Left hindlimb (tissue), 1 donor: ENCODE results near the gene C1orf53.
"Not testable (repeated sequence)": the region's sequence is repeated elsewhere in the genome, so short reads cannot be mapped to it uniquely, and the experiment has no call there.

Experiments
- DNase-seq: peaks from one replicate; pipeline ENCODE4 v3.0.0-alpha.2; 2018

Gene C1orf53

GRCh38 chr1:197902454-197903195, at the start of gene C1orf53:
Gene C1orf53 (plus strand): TSS chr1:197902630. CDS start chr1:197902650, 20 bp downstream.
- DNase-seq, result peak; percentile 93

- DNase-seq, result not testable (repeated sequence)
Observed at GRCh38 chr1:197855751-197856150, 46.7 kb upstream of the C1orf53 start.

- no peak for DNase-seq
Observed at GRCh38 chr1:197857477-197857876, 45.0 kb upstream of the C1orf53 start.

- DNase-seq, result no peak
Observed at GRCh38 chr1:197859024-197859423, 43.4 kb upstream of the C1orf53 start.

- DNase-seq, result no peak
Observed at GRCh38 chr1:197862221-197862620, 40.2 kb upstream of the C1orf53 start.

GRCh38 chr1:197862671-197863070, 39.8 kb upstream of the C1orf53 start:
- no peak for DNase-seq

- no peak for DNase-seq
Observed at GRCh38 chr1:197865809-197866208, 36.6 kb upstream of the C1orf53 start.

- DNase-seq, result no peak
Observed at GRCh38 chr1:197868751-197869489, 33.5 kb upstream of the C1orf53 start.

- DNase-seq, result no peak
Observed at GRCh38 chr1:197869490-197870077, 32.8 kb upstream of the C1orf53 start.

GRCh38 chr1:197876894-197877293, 25.5 kb upstream of the C1orf53 start:
- DNase-seq, result no peak

GRCh38 chr1:197880385-197880784, 22.0 kb upstream of the C1orf53 start:
- DNase-seq, result not testable (repeated sequence)

- not testable (repeated sequence) for DNase-seq
Observed at GRCh38 chr1:197882241-197882640, 20.2 kb upstream of the C1orf53 start.

GRCh38 chr1:197884173-197884572, 18.3 kb upstream of the C1orf53 start:
- no peak for DNase-seq

GRCh38 chr1:197890936-197891335, 11.5 kb upstream of the C1orf53 start:
- no peak for DNase-seq

- DNase-seq, result no peak
Observed at GRCh38 chr1:197892684-197893083, 9.7 kb upstream of the C1orf53 start.

- no peak for DNase-seq
Observed at GRCh38 chr1:197896301-197896700, 6.1 kb upstream of the C1orf53 start.

GRCh38 chr1:197899037-197899436, 3.4 kb upstream of the C1orf53 start:
- DNase-seq, result no peak

- DNase-seq, result no peak
Observed at GRCh38 chr1:197902131-197902453, 338 bp upstream of the C1orf53 start.

GRCh38 chr1:197903196-197903514, 725 bp downstream of the C1orf53 start:
- no peak for DNase-seq

- no peak for DNase-seq
Observed at GRCh38 chr1:197904126-197904787, 1.8 kb downstream of the C1orf53 start.

GRCh38 chr1:197905699-197906351, 3.4 kb downstream of the C1orf53 start:
- no peak for DNase-seq

GRCh38 chr1:197907846-197908616, 5.6 kb downstream of the C1orf53 start:
- DNase-seq, result no peak
